ENCODE data around the gene TNRC6C.

DNA sequence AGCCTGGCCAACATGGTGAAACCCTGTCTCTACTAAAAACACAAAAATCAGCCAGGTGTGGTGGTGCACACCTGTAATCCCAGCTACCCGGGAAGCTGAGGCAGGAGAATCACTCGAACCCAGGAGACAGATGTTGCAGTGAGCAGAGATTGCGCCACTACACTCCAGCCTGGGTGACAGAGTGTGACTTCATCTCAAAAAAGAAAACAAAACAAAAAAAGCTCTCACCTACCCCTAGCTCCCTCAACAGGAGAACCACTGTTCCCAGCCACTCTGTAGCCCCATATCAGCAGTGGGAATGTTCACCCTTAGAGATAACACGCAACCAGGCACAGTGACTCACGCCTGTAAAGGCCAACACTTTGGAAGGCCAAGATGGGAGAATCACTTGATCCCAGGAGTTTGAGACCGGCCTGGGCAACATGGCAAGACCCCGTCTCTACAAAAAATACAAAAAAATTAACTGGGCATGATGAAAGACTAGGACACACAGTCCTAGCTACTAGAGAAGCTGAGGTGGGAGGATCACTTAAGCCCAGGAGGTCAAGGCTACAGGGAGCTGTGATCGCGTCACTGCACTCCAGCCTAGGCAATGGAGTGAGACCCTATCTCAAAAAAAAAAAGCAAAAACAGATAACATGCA, 177.5 kb downstream of the TNRC6C start:
- TF ChIP-seq POLR2A (IDR thresholded peaks at IDR 0.05; ENCODE audit: low read length) (no peak), GATA1 (IDR thresholded peaks at IDR 0.05; ENCODE audit: low read depth, low read length) (no peak)

Data from erythroblast (primary cell).